HFFc6 (cell line): ENCODE measurements around the gene NIBAN1. TPM values are rescaled to one million over a fixed set of nuclear protein-coding genes. Genes with fewer than 3 reads are reported as not detected.

Experiments used
- DNase-seq: peaks from one replicate; pipeline ENCODE4 v3.0.0-alpha.2; 2018
- H3K27ac Mint-ChIP-seq: 2 replicates; pipeline ENCODE4 v1.8.0; 2020; ENCODE audit warnings: mild to moderate bottlenecking, mixed read lengths
- H3K27me3 Mint-ChIP-seq: 2 replicates; pipeline ENCODE4 v1.8.0; 2021; ENCODE audit warnings: mild to moderate bottlenecking, moderate library complexity, mixed read lengths; ENCODE audit not compliant: insufficient read depth
- H3K36me3 Mint-ChIP-seq: 2 replicates; pipeline ENCODE4 v1.8.0; 2021; ENCODE audit warnings: low read depth, mixed read lengths
- H3K4me1 Mint-ChIP-seq: 2 replicates; pipeline ENCODE4 v1.8.0; 2020; ENCODE audit warnings: low read depth, mixed read lengths
- H3K4me3 Mint-ChIP-seq: 2 replicates; pipeline ENCODE4 v1.8.0; 2020; ENCODE audit warnings: mild to moderate bottlenecking, moderate library complexity, mixed read lengths
- H3K9me3 Mint-ChIP-seq: 2 replicates; pipeline ENCODE4 v1.8.0; 2020; ENCODE audit warnings: mild to moderate bottlenecking, mixed read lengths
- total RNA-seq, 6 experiments: library from RNA; stranded (reverse); fragmentation: NEBNext Ultra II Directional; extraction: Animal tissue kit (Norgen Biotek cat#: 25700); gene quantifications; 2 replicates in 1 of 6; 3 replicates in 5 of 6; pipeline ENCODE4 v1.2.3, GENCODE V29; 2021
- TF ChIP-seq, protein P1 (sequence below): fragments of 200-600 bp; sonication (generic); IDR thresholded peaks from 2 replicates; pipeline ENCODE4 v1.5.0; 2021; ENCODE audit warnings: antibody characterized with exemption, mild to moderate bottlenecking

Gene NIBAN1
- total RNA-seq, 6 experiments from 2014 or later = 13.2 to 29.8 (median 27.6) TPM

DNA sequence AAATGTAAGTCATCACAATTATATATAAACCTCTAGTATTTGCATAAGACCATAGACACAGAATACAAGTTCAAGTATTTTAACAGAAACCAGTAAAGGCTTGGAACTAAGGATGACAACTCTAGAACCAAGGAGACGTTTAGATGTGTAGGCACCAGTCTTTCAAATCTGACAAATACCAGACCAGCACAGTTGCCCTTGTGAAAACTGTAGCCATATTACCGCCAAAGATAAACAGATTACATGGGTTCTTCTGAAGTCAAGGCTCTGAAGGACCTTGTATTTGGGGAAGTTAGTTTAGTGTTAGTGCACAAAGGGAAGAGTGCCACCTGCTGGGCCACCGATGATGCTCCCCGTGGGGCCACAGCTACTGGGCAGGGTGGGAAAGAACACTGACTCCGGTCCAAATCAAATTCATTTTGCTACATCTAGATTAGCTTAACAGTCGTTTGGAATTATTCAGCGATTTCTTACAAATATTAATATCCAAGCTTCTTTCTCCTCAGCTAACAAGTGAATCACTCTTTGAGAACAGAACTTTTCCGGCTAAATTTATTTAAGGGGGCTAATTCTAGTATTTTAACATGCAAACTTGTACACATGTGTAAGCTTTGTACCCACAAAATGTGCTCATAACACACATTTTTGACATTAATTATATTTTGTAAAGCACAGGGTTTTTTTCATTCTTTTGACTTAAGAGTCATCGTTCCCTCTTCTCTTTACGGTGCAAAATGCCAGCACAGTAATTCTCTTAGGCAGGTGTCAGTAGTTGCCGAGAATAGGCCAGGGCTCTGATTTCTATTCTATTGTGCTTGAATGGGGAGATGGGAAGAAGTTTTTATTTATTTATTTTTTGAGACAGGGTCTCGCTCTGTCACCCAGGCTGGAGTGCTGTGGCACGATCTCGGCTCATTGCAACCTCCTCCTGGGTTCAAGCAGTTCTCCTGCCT is 8.0 kb upstream of the NIBAN1 start:
- H3K9me3 Mint-ChIP-seq = no peaks in the 10 kb centered on the region
- DNase-seq = peak; percentile 56
- H3K27me3 Mint-ChIP-seq = peaks cover 3% of the 10 kb centered on the region; the same call in 1 of the 2 replicates

DNA sequence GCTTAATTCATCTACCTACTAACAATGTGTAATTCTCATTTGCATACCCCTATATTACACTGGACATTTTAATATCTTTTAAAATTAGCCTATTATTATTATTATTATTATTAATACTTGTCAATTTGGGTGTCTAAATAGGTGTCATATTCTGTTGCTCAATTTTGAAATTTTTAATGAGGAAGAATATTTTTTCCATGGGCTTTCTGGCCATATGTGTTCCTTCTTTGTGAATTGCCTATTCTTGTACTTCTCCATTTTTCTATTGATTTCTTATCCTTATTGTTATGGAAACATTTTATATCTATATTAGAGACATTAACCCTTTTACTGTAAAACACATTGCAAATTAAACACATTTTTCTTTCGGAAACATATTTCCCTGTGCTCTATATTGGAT is 6.4 kb upstream of the NIBAN1 start:
- Mint-ChIP-seq H3K9me3 (no peaks in the 10 kb centered on the region), H3K27ac (no peak overlapping the region), H3K36me3 (no peaks in the 10 kb centered on the region), H3K4me1 (peaks cover 10% of the 10 kb centered on the region; the same call in 1 of the 2 replicates), H3K27me3 (peaks cover under 1% of the 10 kb centered on the region; the same call in 1 of the 2 replicates), H3K4me3 (no peak overlapping the region)
- TF ChIP-seq, protein P1, sequence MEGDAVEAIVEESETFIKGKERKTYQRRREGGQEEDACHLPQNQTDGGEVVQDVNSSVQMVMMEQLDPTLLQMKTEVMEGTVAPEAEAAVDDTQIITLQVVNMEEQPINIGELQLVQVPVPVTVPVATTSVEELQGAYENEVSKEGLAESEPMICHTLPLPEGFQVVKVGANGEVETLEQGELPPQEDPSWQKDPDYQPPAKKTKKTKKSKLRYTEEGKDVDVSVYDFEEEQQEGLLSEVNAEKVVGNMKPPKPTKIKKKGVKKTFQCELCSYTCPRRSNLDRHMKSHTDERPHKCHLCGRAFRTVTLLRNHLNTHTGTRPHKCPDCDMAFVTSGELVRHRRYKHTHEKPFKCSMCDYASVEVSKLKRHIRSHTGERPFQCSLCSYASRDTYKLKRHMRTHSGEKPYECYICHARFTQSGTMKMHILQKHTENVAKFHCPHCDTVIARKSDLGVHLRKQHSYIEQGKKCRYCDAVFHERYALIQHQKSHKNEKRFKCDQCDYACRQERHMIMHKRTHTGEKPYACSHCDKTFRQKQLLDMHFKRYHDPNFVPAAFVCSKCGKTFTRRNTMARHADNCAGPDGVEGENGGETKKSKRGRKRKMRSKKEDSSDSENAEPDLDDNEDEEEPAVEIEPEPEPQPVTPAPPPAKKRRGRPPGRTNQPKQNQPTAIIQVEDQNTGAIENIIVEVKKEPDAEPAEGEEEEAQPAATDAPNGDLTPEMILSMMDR = no peak
- no peak for DNase-seq

More for the DNA sequence above, 8.0 kb upstream of the NIBAN1 start:
- Mint-ChIP-seq H3K27ac (no peak overlapping the region), H3K4me3 (no peak overlapping the region), H3K36me3 (no peaks in the 10 kb centered on the region), H3K4me1 (peaks cover 10% of the 10 kb centered on the region; the same call in 1 of the 2 replicates)
- TF ChIP-seq, protein P1 = peak; percentile 95

DNA sequence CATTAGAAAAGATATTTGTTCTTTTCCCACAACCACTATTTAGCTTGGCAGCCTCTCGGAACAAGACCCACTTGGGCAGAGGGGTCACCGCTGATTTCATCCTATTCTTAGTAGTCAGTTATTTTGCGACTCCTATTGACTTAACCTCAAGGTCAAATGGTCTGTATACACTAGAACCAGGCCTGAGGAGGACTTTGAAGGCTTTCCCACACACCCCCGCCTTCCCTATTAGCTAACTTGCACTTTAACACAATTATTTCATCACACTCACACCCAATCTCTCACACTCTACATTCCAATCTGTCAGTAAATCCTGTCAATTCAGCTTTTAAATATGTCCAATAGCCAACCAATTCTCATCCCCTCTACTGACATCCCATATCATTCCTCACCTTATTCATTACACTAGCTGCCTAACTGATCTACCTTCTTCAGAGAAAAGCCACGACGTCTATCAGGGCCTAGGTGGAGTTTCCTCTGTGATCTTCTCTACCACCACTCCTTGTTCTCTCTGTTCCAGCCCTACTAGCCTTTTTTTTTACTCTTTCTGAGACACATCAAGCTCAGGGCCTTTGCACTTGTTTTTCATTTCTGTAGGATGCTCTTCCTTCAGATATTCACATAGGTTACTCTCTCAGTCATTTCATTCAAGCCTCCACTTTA is 1.0 kb upstream of the NIBAN1 start:
- Mint-ChIP-seq H3K9me3 (no peaks in the 10 kb centered on the region), H3K4me3 (no peak overlapping the region), H3K36me3 (no peaks in the 10 kb centered on the region), H3K27ac (no peak overlapping the region), H3K27me3 (no peaks in the 10 kb centered on the region; the same call in 1 of the 2 replicates), H3K4me1 (peaks cover 34% of the 10 kb centered on the region)
- TF ChIP-seq, protein P1 = no peak
- DNase-seq = no peak

DNA sequence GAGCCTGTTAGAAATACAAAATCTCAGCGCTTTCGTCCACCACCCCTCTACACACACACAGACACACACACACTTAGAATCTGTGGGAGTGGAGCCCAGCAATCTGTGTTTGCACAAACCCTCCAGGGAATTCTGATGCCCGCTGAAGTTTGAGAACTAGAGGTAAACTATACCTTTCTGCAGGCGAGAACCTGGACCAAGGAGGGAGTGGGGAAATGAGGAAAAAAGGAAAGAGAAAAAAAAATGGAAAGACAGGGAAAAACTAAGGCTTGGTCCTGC is 468 bp upstream of the NIBAN1 start:
- peak overlapping the region; percentile 79 for H3K4me3 Mint-ChIP-seq
- H3K27ac Mint-ChIP-seq = no peak overlapping the region; the same call in 1 of the 2 replicates
- TF ChIP-seq, protein P1 = no peak
- H3K36me3 Mint-ChIP-seq = no peaks in the 10 kb centered on the region
- H3K27me3 Mint-ChIP-seq = no peaks in the 10 kb centered on the region; the same call in 1 of the 2 replicates
- H3K9me3 Mint-ChIP-seq = no peaks in the 10 kb centered on the region
- DNase-seq = no peak
- peaks cover 40% of the 10 kb centered on the region for H3K4me1 Mint-ChIP-seq

DNA sequence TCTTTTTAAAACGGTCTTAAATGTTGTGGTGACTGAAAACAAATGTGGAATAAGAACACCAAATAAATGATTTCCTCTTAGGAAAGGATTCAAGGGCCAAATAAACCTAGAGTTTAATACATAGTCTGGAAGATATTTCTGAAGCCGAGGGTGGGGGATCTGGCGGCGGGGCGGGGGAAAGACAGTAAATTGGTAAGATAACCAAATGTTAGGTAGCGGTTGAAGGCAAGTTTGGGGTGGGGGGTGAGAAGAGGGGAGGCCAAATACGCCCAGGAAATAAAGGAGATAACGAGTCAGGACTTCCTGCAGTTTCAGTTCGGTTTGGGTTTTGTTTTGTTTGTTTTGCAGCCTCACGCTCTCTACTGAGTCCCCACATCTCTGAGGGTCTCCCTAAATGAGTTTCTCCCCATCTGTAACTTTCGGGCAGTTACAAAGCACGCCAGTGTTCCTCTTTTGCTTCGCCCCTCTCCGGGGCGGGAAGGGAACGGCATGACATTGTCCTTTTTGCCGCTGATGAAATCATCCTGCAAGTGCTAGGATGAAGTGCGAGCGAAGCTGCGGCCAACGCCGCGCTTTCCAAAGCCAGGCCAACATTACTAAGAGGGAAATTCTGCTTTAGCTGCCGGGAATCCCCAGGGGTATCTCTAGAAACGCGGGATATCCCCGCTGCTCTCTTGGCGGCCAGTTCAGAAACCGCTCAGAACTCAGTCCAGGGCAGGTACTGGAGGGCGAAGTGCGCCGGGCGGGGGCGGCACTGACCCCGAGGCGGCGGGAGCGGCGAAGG is 844 bp downstream of the NIBAN1 start:
- peak; percentile 31 for DNase-seq
- peak overlapping the region; percentile 96 for H3K27ac Mint-ChIP-seq

More for the DNA sequence above, 844 bp downstream of the NIBAN1 start:
- H3K9me3 Mint-ChIP-seq = no peaks in the 10 kb centered on the region
- no peaks in the 10 kb centered on the region; the same call in 1 of the 2 replicates for H3K27me3 Mint-ChIP-seq
- no peaks in the 10 kb centered on the region for H3K36me3 Mint-ChIP-seq
- H3K4me3 Mint-ChIP-seq = peak overlapping the region; percentile 99
- TF ChIP-seq, protein P1 = 0 out of 2 replicates have a peak, but pooled peaks have one; percentile 8
- H3K4me1 Mint-ChIP-seq = peaks cover 42% of the 10 kb centered on the region
